OCI-LY7 (cell line): ENCODE results near the gene CLEC18C.
"Not testable (repeated sequence)": the region's sequence is repeated elsewhere in the genome, so short reads cannot be mapped to it uniquely, and the experiment has no call there.

Source experiments
- CTCF ChIP-seq: fragments of 200-600 bp; sonication (generic); conservative IDR thresholded peaks from 2 replicates; pipeline ENCODE4 v1.5.1; 2014; ENCODE audit warnings: mild to moderate bottlenecking, antibody characterized with exemption, low read length, moderate library complexity, mixed read lengths
- EZH2phosphoT487 ChIP-seq: fragments of 200-600 bp; sonication (generic); IDR thresholded peaks from 2 replicates; pipeline ENCODE4 v1.6.1; 2018; ENCODE audit warnings: low read depth, borderline replicate concordance, mild to moderate bottlenecking, mixed run types, antibody characterized with exemption, low read length, moderate library complexity, mixed read lengths

- TF ChIP-seq CTCF, EZH2phosphoT487: not testable (repeated sequence)
These were observed 30.4 kb downstream of the CLEC18C start for GRCh38 chr16:70204010-70204409.
